Fibroblast of lung (primary cell): ENCODE measurements around the gene AR.

Source experiments
- EZH2 ChIP-seq: IDR thresholded peaks from 2 replicates; pipeline ENCODE4 v1.5.1; 2012; ENCODE audit warnings: low read length, control low read depth, mild to moderate bottlenecking; ENCODE audit errors: missing control alignments
- TF ChIP-seq, protein P1 (sequence below), 2 donors: IDR thresholded peaks in 1 of 2; conservative IDR thresholded peaks in 1 of 2; 1 replicate in 1 of 2; 2 replicates in 1 of 2; pipeline ENCODE4 v1.5.1; 2011 to 2012; ENCODE audit warnings: low read length in 2 of 2, control low read depth in 1 of 2, inconsistent platforms in 1 of 2, low read depth in 1 of 2, mild to moderate bottlenecking in 1 of 2

DNA sequence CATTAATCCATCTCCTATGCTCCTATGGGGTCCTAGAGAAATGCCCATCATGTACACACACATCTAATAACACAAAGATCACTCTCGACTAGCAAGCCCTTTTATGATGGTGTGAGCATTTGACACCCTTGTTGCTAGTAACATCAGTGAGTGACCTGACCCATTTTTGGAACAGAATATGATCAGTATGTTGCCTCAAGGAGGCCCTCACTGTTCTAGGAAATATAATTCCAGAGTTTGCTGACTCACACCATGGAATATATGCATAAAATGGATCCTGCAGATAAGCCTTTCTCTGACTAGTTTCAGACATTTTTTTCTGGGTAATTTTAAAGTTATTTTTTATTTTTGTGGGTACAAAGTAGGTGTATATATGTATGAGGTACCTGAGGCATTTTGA, 121.8 kb downstream of the AR start:
- TF ChIP-seq, protein P1, sequence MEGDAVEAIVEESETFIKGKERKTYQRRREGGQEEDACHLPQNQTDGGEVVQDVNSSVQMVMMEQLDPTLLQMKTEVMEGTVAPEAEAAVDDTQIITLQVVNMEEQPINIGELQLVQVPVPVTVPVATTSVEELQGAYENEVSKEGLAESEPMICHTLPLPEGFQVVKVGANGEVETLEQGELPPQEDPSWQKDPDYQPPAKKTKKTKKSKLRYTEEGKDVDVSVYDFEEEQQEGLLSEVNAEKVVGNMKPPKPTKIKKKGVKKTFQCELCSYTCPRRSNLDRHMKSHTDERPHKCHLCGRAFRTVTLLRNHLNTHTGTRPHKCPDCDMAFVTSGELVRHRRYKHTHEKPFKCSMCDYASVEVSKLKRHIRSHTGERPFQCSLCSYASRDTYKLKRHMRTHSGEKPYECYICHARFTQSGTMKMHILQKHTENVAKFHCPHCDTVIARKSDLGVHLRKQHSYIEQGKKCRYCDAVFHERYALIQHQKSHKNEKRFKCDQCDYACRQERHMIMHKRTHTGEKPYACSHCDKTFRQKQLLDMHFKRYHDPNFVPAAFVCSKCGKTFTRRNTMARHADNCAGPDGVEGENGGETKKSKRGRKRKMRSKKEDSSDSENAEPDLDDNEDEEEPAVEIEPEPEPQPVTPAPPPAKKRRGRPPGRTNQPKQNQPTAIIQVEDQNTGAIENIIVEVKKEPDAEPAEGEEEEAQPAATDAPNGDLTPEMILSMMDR (conservative IDR thresholded peaks at IDR 0.05 in 1 of 2, IDR thresholded peaks at IDR 0.05 in 1 of 2; ENCODE audit: low read depth in 1 of 2, low read length in 2 of 2), result no peak
- no peak for TF ChIP-seq EZH2
